ENCODE data around the gene ZNF30.
A peak's percentile ranks its signal among the peaks of the same experiment; 100 is the strongest.
"Not testable (repeated sequence)": the region's sequence is repeated elsewhere in the genome, so short reads cannot be mapped to it uniquely, and the experiment has no call there.

The ZNF30 gene

DNA sequence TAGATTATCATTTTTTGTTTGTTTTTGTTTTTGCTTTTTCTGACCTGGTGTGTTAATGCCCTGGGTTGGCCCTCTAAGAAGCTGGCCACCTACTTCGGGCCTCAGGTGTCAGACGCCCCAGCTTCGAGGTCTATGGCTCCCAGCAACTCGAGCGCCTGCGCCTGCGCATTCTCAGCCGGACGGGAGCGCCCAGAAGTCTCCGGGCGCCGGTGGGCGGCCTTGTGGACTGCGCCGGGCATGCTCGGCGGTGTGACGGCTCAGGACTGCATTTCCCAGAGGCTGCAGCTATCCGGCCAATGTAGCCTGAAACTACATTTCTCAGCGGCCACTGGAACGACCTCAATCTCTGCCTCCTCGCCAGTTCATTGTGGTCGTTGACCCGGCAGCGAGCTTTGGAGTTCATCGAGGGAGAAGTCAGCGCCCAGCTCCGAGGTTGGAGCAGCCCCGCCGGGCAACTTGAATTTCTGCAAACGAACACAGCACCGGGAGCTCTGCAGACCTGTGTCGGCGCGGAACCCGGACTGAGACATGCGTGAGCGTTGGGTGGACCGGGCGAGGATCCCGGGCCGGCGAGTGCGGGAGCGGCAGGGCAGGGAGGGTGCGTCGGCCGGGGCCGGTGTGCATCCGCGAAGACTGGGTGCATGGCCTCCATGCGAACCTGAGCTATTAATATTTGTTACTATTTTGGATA lies at the start of gene ZNF30:
ZNF30 (plus strand) TSS at position 219 of the 691 bp plus-strand sequence. CDS start 3,045 bp downstream, outside the sequence.
- peak; percentile 85 to 96 for DNase-seq

DNA sequence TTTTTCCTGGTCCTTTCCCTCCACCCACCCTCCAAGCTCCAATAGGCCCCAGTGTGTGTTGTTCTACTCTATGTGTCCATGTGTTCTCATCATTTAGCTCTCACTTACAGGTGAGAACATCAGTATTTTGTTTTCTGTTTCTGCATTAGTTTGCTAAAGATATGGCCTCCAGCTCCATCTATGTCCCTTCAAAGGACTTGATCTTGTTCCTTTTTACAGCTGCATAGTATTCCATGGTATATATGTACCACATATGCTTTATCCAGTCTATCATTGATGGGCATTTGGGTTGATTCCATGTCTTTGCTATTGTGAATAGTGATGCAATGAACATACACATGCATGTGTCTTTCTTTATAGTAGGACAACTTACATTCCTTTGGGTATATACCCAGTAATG lies 47.1 kb upstream of the ZNF30 start:
- DNase-seq, result no peak

DNA sequence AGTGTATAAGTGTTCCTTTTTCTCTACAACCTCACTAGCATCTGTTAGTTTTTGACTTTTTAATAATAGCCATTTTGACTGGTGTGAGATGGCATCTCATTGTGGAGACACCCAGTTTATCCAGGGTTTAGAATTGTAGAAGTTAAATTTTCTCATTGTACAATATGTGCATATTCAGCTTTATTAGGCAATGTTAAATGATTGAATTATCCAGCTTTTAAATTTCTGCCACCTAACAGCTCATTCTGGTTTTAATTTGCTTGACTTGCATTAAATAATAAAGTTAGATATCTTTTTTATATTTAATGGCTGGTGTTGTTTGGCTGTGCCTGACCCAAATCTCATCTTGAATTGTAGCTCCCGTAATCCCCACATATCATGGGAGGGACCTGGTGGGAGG lies 46.7 kb upstream of the ZNF30 start:
- DNase-seq, result no peak

DNA sequence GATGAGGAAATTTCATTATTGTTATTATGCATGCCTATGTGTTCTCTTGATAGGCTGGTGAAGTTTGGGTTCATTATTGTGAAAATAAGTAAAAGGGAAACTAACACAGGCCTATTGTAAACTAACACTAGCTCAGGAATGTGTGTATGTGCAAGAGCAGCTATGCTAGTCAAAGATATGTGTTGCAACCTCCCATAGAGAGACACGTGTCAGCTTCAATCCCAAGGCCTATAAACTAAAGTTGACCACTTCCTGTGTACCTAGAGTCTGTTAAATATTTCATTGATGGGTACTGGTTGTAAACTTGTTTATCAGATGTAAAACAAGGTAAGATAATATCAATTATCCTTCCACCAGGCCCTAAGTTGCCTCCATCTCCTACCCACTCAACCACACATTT lies 44.7 kb upstream of the ZNF30 start:
- DNase-seq, result no peak

DNA sequence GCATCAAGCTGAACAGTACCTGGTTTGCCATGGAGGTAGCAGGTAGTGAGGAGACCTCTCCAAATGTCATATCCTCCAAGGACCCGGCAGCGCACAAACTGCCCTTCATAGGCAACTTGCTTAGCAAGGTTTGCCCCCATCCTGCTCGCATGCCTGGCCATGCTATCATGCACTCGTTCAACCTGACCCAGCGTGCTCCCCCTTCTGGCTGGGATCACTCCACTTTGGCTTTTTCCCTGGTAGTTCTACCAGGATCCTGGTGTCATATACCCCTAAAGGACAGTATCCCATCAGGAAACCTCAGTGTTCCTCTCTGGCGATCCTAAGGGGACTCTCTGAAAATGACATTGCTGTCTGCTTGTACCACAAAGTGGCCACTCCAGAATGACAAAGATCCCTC lies 38.6 kb upstream of the ZNF30 start:
- no peak for DNase-seq

DNA sequence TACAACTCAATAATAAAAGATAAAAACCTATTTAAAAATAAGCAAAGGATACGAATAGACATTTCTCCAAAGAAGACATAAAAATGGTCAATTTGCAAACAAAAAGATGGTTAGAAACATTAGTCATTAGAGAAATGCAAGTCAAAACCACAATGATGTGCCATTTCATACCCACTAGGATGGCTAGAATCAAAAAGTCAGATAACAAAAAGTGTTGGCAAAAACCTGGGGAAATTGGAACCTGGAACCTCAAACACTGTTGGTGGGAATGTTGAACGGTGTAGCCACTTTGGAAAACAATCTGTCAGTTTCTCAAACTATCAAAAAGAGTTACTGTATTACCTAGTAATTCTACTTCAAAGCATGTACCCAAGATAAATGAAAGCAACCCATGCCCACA lies 26.5 kb upstream of the ZNF30 start:
- no peak for DNase-seq

DNA sequence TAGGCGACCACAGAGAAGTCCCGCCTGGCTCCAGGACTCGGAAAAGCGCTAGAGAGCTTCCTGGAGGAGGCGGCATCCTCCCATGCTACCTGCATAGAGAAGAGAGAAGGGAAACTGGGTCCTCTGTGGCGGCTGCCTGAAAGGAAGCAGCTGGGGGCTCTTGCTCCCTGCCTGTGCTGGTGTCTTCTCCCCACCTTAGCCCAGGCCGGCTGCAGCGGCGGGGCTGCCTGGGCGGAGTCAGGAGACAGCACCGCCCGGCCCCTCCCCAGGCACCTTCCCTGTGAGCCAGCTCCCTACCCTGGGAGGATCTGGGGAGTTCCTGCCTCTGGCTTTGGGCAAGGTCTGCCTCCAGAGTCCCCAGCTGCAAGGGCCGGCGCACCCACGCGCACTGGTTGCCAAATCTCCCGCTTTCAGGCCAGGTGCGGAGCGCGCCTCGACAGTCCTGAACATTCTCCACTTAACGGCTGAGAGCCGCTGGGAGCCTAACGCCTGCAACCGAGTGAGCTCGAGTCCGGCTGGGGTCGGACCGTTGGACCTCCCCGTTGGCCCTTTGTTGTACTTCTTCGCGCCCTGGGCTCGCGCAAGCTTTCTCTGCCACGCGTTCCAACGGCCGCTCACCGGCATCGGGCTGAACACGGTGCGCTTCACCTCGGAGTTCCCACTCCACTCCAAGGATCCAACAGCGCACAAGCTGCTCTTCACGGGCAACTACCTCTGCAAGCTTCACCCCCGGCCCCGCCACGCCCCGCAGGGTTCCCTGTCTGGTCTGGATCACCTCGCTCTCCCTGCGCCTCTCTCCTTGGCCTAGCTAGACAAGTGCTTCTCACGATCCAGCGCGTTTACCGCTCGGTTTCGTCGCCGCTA lies 21.8 kb upstream of the ZNF30 start:
- no peak for DNase-seq

DNA sequence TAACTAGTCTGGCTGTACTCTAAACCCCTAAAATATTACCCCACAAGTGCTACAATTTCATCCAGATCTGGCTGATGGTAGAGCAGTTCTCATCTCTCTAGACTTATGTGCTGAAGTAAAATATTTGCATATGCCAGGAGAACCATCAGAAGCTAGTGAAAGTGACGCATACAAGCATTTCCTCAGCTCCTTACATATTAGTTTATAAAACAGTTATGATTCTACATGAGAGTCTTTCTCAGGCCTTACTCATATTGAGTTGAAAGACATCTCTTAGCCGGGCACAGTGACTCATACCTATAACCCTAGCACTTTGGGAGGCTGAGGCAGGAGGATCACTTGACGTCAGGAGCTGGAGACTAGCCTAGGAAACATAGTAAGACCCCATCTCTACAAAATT lies 15.9 kb upstream of the ZNF30 start:
- DNase-seq, result no peak

DNA sequence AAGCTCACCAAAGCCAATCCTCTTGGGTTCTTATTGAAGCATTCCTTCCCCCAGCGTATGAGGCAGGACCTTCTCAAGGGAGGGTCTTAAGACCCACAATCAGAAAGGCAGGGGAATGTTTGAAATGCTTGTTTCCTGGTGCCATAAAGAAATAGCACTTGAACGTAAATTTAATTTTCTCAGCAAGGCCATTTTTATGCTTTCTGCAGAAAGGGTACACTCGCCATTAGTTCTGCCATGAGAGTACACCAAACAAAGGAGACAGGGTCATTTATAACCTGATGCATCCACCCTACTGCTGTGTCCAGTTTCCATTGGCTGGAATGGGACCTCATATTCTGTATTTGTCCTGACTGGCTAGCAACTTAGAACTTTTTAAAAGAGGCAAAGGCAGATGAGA lies 9.6 kb upstream of the ZNF30 start:
- not testable (repeated sequence) for DNase-seq

DNA sequence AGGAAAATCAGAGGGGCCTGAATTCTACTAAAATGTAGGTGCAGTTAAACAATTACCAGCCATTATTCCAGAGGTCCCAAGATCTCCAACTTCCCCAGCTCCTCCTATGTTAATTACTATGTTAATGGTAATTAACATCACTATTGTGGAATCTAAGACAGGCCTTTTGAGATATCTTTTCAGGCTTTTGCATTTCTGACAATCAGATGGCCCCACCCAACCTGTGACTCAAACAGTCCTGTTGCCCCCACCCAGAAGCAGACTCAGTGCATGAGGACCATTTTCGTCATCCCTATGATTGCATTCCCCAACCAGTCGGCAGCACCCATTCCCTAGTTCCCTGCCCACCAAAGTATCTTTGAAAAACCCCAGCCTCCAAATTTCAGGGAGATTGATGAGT lies 8.5 kb upstream of the ZNF30 start:
- no peak for DNase-seq

DNA sequence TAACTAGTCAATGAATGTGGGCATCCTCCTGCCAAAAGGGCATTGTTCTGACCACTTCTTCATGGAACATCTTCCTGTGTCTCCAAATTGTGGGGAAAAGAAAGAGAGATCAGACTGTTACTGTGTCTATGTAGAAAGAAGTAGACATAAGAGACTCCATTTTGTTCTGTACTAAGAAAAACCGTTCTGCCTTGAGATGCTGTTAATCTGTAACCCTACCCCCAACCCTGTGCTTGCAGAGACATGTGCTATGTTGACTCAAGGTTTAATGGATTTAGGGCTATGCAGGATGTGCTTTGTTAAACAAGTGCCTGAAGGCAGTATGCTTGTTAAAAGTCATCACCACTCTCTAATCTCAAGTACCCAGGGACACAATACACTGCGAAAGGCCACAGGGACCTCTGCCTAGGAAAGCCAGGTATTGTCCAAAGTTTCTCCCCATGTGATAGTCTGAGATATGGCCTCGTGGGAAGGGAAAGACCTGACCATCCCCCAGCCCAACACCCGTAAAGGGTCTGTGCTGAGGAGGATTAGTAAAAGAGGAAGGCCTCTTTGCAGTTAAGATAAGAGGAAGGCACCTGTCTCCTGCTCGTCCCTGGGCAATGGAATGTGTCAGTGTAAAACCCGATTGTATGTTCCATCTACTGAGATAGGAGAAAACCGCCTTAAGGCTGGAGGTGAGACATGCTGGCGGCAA lies 6.5 kb upstream of the ZNF30 start:
- DNase-seq, result not testable (repeated sequence)

DNA sequence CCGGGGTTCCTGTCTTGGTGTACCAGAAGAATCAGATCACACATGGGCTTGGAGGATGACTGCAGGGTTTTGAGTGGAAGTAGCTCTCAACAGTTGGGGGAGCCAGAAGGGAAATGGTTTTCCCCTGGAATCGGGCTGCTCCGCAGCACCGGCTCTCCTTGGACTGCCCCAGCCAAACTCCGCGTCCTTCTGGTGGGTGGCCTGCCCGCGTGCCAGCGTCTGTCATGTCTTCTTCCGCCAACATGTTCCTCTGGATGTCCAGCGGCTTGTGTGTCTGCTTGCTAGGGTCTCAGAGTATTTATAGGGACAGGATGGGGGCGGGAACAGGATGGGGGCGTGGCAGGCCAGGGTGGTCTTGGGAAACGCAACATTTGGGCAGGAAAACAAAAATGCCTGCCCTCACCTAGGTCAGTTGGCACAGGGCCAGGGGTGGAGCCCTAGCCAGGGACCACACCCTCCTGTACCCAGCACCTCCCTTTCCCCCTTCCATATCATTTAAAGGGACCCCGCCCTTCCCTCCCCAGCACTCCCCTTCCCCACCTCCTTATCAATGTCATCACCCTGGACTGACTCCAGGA lies 1.3 kb upstream of the ZNF30 start:
- no peak for DNase-seq

DNA sequence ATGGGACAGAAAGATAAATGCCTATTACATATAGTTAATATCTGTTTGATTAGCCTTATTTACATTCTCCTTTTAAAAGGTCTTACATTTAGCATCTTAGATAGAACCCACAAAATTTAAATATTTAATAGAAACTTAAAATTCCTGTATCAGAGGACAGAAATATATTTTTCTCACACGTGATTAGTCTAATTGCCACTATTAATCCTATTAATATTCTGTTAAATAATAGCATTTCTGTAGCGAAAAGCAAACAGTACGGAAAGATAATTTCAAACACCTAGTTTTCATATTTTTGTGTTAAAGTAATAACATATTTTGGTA lies 380 bp upstream of the ZNF30 start:
- no peak for DNase-seq

DNA sequence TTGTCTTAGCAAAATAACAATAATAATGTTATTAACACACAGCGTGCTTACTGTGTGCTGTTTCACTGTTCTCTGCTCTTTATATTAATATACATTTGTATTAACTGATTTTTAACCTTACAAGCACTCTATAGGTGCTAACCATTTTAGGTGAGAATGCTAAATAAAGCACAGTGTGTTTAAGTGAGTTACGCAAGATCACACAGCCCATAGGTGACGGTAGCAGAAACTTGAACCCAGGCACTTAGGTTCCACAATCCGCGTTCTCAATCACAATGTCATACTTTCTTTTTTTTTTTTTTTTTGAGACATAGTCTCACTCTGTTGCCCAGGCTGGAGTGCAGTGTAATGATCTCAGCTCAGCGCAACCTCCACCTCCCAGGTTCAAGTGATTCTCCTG lies 5.8 kb downstream of the ZNF30 start:
- no peak for DNase-seq

DNA sequence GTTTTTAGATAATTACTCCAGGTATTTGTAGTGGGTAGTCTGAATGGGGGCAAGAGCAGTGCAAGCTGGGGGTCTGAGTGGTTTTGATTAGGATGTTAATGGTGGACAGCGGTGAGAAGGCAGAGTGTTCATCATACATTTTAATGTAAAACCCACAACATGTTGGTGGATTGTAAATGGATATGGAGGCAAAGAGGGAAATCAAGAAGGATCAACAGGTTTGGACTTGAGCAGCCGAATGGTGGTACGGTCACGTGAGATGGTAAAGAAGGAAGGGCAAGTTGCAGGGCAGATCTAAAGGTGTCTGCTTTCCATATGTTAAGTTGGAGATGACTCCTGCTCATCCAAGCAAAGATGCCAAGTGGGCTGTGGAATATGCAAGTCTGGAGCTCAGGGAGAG lies 9.5 kb downstream of the ZNF30 start:
- DNase-seq, result no peak

DNA sequence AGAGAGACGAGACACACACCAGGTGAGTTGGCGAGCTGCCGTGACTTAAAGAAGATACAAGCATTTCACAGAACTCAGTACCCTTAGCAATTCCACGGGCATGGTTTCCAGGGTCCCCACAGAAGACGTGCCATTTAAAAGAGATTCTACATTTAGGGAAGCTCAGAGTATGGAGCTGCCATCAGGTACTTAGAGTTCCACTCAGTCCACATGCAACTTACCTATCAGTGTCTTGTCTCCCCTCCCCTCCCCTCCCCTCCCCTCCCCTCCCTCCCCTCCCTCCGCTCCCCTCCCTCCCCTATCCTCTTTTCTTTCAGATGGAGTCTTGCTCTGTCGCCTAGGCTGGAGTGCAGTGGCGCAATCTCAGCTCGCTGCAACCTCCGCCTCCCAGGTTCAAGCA lies 12.2 kb downstream of the ZNF30 start:
- no peak for DNase-seq

DNA sequence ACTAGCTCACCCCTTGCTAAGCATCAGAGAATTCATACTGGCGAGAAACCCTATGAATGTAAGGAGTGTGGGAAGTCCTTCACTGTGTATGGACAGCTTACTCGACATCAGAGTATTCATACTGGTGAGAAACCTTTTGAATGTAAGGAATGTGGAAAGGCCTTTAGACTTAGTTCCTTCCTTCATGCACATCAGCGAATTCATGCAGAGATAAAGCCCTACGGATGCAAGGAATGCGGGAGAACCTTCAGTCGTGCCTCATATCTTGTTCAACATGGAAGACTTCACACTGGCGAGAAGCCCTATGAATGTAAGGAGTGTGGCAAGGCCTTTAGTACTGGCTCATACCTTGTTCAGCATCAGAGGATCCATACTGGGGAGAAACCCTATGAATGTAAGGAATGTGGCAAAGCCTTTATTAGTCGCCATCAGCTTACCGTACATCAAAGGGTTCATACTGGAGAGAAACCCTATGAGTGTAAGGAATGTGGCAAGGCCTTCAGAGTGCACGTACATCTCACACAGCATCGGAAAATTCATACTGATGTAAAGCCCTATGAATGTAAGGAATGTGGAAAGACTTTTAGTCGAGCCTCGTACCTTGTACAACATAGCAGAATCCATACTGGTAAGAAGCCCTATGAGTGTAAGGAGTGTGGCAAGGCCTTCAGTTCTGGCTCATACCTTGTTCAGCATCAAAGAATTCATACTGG lies 17.3 kb downstream of the ZNF30 start:
- DNase-seq, result no peak

DNA sequence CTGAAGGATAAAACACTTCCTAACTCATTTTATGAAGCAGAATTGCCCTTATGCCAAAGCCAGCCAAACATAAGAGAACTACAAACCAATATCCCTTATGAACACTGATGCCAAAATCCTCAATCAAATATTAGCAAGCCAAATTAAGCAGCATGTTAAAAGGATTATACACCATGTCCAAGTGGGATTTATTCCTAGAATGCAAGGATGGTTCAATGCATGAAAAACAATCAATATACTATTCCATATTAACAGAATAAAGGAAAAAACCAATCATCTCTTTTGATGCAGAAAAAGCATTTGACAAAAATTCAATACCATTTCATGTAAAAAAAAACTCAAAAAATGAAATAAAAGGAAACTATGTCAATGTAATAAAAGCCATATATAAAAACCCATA lies 26.4 kb downstream of the ZNF30 start:
- DNase-seq, result no peak

DNA sequence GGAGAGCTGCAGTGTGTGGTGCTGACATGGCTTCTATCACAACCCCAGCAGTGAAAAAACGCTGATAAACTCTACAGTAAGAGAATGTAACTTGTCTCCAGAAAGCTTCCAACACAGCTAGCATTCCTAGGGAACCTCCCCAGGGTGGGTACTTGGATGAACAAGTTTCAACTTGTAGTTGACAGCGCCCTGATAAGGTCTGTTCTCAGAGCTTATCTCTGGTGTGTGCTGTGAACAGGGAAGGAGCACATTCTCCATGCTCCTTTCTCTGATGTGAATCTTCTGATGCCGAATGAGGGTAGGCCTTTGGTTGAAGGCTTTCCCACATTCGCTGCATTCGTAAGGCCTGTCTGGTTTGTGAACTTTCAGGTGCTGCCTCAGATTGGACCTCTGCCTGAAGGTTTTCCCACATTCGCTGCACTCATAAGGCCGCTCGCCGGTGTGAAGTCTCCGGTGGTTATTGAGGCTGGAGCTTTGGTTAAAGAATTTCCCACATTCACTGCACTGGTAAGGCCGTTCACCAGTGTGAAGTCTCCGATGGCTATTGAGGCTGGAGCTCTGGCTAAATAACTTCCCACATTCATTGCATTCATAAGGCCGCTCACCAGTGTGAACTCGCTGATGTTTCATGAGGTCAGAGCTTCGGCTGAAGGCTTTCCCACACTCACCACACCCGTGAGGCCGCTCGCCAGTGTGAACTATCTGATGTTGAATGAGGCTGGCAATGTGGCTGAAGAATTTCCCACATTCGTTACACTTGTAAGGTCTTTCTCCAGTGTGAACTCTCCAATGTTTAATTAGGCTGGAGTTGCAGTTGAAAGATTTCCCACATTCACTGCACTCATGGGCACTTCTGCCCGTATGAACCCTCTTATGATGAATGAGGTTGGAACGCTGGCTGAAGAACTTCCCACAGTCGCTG lies 31.4 kb downstream of the ZNF30 start:
- no peak for DNase-seq

DNA sequence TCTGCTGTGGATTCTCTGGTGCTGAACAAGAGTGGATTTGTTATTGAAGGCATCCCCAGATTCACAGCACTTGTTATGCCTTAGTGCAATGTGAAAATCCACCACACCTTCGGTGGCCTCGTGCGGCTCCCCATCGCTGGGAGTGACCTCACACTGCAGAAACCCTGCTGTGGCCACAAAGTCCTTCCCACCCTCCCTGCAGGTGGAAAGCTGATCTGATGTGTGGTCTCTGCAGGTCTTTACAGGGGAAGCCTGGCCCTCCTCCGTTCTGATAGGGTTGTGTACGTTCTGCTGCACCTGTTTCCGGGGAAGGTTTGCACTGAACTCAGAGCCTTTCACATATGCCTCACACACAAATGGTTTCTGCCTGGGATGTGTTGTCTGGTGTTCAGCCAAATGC lies 32.3 kb downstream of the ZNF30 start:
- no peak for DNase-seq

DNA sequence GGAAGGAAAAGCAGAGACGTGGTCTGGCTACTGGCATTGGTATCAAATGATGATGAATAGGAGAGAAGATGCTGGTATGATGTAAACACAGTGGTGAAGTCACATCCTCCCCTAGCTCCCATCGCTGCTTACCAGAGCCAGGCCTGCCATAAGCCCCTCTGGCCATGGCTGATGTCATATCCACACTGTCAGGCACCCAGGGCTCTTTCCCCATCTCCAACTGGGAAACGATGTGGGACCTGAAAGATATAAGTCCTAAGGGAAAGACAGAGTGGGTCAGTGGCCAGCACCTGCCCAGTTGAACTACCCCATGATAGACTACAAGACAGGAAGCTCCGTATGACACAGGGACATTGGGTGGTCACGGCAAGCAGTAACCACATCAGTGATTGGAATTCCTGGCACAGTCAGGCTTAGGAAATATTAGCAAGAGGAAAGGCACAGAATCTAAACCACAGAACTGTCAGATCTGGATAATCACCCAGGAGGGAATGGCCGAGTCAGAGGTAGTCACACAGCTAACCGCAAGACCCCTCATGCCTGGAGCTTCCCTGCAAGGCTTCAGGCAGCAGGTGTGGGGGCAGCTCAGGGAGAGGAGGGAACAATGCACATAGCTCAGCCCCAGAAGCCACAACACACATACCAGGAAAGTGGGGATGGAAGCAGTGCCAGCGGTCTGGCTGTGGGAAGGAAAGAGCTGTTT lies 33.6 kb downstream of the ZNF30 start:
- DNase-seq, result no peak
